D721Med (cell line): ENCODE data around the gene PARVA.

ENCODE experiments used
- DNase-seq: peaks from one replicate; pipeline ENCODE4 v3.0.0; 2011; ENCODE audit warnings: low spot score; ENCODE audit not compliant: insufficient read length
- FAIRE-seq: peaks from 2 replicates; lab custom pipeline; 2011; peaks lifted over from hg19 to GRCh38; lab: Jason Lieb, UNC
- CTCF ChIP-seq: IDR thresholded peaks from 2 replicates; pipeline ENCODE4 v1.5.1; 2012; ENCODE audit warnings: mild to moderate bottlenecking, control low read depth; ENCODE audit not compliant: insufficient read depth; ENCODE audit errors: missing control alignments

Gene PARVA

GRCh38 chr11:12413141-12414052, 36.0 kb downstream of the PARVA start:
- no peak for FAIRE-seq
- DNase-seq: no peak
- no peak for TF ChIP-seq CTCF

GRCh38 chr11:12414611-12415010, 37.2 kb downstream of the PARVA start:
- DNase-seq: no peak
- TF ChIP-seq CTCF: no peak
- FAIRE-seq: no peak

GRCh38 chr11:12415342-12415966, 38.1 kb downstream of the PARVA start:
- no peak for TF ChIP-seq CTCF
- no peak for FAIRE-seq
- no peak for DNase-seq

- DNase-seq (no peak), FAIRE-seq (no peak)
- TF ChIP-seq CTCF: no peak
These were observed 39.2 kb downstream of the PARVA start for GRCh38 chr11:12416552-12416951.

- TF ChIP-seq CTCF: no peak
- DNase-seq: no peak
- no peak for FAIRE-seq
These were observed 40.6 kb downstream of the PARVA start for GRCh38 chr11:12417691-12418611.

- no peak for TF ChIP-seq CTCF
- no peak for DNase-seq
- FAIRE-seq: no peak
These were observed 42.7 kb downstream of the PARVA start for GRCh38 chr11:12420040-12420439.
